SK-N-SH treated with all-trans-retinoic acid at 6 μM for 48 hours (cell line): ENCODE data around the gene AKAP13.

Source experiments
- ATAC-seq: fragments of 200-7000 bp; cut with Tn5 transposase; 3 replicates; pipeline ENCODE4 v1.9.1; 2020; ENCODE audit warnings: mild to moderate bottlenecking, moderate library complexity
- ARNTL ChIP-seq: fragments of 450-650 bp; formaldehyde crosslinking; IDR thresholded peaks from 2 replicates; pipeline ENCODE4 v1.5.0; 2020; ENCODE audit warnings: low read depth, mild to moderate bottlenecking, moderate library complexity, borderline replicate concordance
- BACH2 ChIP-seq: fragments of 250-450 bp; sonication (Bioruptor Pico); IDR thresholded peaks from 2 replicates; pipeline ENCODE4 v1.9.0; 2021; ENCODE audit warnings: mild to moderate bottlenecking, borderline replicate concordance
- CSDC2 ChIP-seq: fragments of 250-450 bp; sonication (Bioruptor Pico); IDR thresholded peaks from 2 replicates; pipeline ENCODE4 v1.5.0; 2020; ENCODE audit warnings: mild to moderate bottlenecking, moderate library complexity
- ESRRG ChIP-seq: fragments of 250-450 bp; sonication (Bioruptor Pico); IDR thresholded peaks from 2 replicates; pipeline ENCODE4 v1.6.1; 2021; ENCODE audit warnings: mild to moderate bottlenecking
- GLIS3 ChIP-seq: fragments of 250-450 bp; sonication (Bioruptor Pico); IDR thresholded peaks from 2 replicates; pipeline ENCODE4 v1.5.0; 2020; ENCODE audit warnings: mild to moderate bottlenecking, moderate library complexity
- ISL1 ChIP-seq: fragments of 250-450 bp; sonication (Bioruptor Pico); IDR thresholded peaks from 2 replicates; pipeline ENCODE4 v2.1.2; 2022; ENCODE audit warnings: mild to moderate bottlenecking, moderate library complexity
- OSR1 ChIP-seq: fragments of 250-450 bp; sonication (Bioruptor Pico); IDR thresholded peaks from 2 replicates; pipeline ENCODE4 v1.8.0; 2022; ENCODE audit warnings: moderate library complexity, mild to moderate bottlenecking, inconsistent platforms
- PATZ1 ChIP-seq: fragments of 250-450 bp; sonication (Bioruptor Pico); IDR thresholded peaks from 2 replicates; pipeline ENCODE4 v1.8.0; 2020; ENCODE audit warnings: mild to moderate bottlenecking, moderate library complexity, borderline replicate concordance
- PPARA ChIP-seq: fragments of 250-450 bp; sonication (Bioruptor Pico); IDR thresholded peaks from 2 replicates; pipeline ENCODE4 v1.5.0; 2020; ENCODE audit warnings: mild to moderate bottlenecking, borderline replicate concordance
- SNAI2 ChIP-seq: fragments of 250-450 bp; sonication (Bioruptor Pico); IDR thresholded peaks from 2 replicates; pipeline ENCODE4 v1.5.0; 2020; ENCODE audit warnings: mild to moderate bottlenecking, moderate library complexity
- TCF4 ChIP-seq: fragments of 250-450 bp; sonication (Bioruptor Pico); IDR thresholded peaks from 2 replicates; pipeline ENCODE4 v1.8.0; 2021; ENCODE audit warnings: mild to moderate bottlenecking, moderate library complexity, borderline replicate concordance
- TOX ChIP-seq: fragments of 250-450 bp; sonication (Bioruptor Pico); IDR thresholded peaks from 2 replicates; pipeline ENCODE4 v1.8.0; 2021; ENCODE audit warnings: mild to moderate bottlenecking, moderate library complexity, borderline replicate concordance
- ZC3H10 ChIP-seq: fragments of 250-450 bp; sonication (Bioruptor Pico); IDR thresholded peaks from 2 replicates; pipeline ENCODE4 v1.5.1; 2021; ENCODE audit warnings: mild to moderate bottlenecking, moderate library complexity
- ZFP3 ChIP-seq: fragments of 250-450 bp; sonication (Bioruptor Pico); IDR thresholded peaks from 2 replicates; pipeline ENCODE4 v1.5.0; 2020; ENCODE audit warnings: mild to moderate bottlenecking, moderate library complexity
- ZFP30 ChIP-seq: fragments of 450-650 bp; formaldehyde crosslinking; IDR thresholded peaks from 2 replicates; pipeline ENCODE4 v1.5.0; 2022; ENCODE audit warnings: mild to moderate bottlenecking, moderate library complexity
- ZNF565 ChIP-seq: fragments of 450-650 bp; formaldehyde crosslinking; conservative IDR thresholded peaks from 2 replicates; pipeline ENCODE4 v1.5.0; 2020; ENCODE audit warnings: low read depth, mild to moderate bottlenecking, moderate library complexity
- ZNF70 ChIP-seq: fragments of 450-650 bp; formaldehyde crosslinking; IDR thresholded peaks from 2 replicates; pipeline ENCODE4 v1.5.0; 2020; ENCODE audit warnings: mild to moderate bottlenecking, moderate library complexity
- ZNF8 ChIP-seq: fragments of 450-650 bp; formaldehyde crosslinking; IDR thresholded peaks from 2 replicates; pipeline ENCODE4 v1.5.0; 2020; ENCODE audit warnings: mild to moderate bottlenecking, moderate library complexity
- TF ChIP-seq, protein P1 (sequence below): fragments of 250-450 bp; sonication (Bioruptor Pico); IDR thresholded peaks from 2 replicates; pipeline ENCODE4 v1.5.1; 2021; ENCODE audit warnings: mild to moderate bottlenecking, moderate library complexity
- TF ChIP-seq, protein P2 (sequence below): fragments of 250-450 bp; sonication (Bioruptor Pico); IDR thresholded peaks from 2 replicates; pipeline ENCODE4 v1.5.0; 2020; ENCODE audit warnings: mild to moderate bottlenecking, moderate library complexity
- TF ChIP-seq, protein P3 (sequence below): fragments of 250-450 bp; sonication (Bioruptor Pico); IDR thresholded peaks from 2 replicates; pipeline ENCODE4 v1.8.0; 2021; ENCODE audit warnings: low read depth, mild to moderate bottlenecking, moderate library complexity, borderline replicate concordance

Gene AKAP13

GRCh38 chr15:85762756-85763127 lies 382.3 kb downstream of the AKAP13 start:
- no peak for ATAC-seq
- no peak for TF ChIP-seq SNAI2
- TF ChIP-seq, all 23 proteins: peak for 0

GRCh38 chr15:85763157-85763556 lies 382.8 kb downstream of the AKAP13 start:
- TF ChIP-seq BACH2: no peak
- TF ChIP-seq PATZ1 (CRISPR knock-in tag): no peak
- TF ChIP-seq ZNF565 (CRISPR knock-in tag): no peak
- no peak for TF ChIP-seq GLIS3 (CRISPR knock-in tag)
- no peak for TF ChIP-seq SNAI2
- no peak for TF ChIP-seq ZNF70
- TF ChIP-seq, protein P1, sequence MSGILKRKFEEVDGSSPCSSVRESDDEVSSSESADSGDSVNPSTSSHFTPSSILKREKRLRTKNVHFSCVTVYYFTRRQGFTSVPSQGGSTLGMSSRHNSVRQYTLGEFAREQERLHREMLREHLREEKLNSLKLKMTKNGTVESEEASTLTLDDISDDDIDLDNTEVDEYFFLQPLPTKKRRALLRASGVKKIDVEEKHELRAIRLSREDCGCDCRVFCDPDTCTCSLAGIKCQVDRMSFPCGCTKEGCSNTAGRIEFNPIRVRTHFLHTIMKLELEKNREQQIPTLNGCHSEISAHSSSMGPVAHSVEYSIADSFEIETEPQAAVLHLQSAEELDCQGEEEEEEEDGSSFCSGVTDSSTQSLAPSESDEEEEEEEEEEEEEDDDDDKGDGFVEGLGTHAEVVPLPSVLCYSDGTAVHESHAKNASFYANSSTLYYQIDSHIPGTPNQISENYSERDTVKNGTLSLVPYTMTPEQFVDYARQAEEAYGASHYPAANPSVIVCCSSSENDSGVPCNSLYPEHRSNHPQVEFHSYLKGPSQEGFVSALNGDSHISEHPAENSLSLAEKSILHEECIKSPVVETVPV (CRISPR knock-in tag): no peak
- no peak for TF ChIP-seq ZFP30 (CRISPR knock-in tag)
- no peak for TF ChIP-seq TOX
- no peak for TF ChIP-seq ZFP3 (CRISPR knock-in tag)
- TF ChIP-seq TCF4 (CRISPR knock-in tag): no peak
- TF ChIP-seq ZNF8 (CRISPR knock-in tag): no peak
- TF ChIP-seq, protein P2, sequence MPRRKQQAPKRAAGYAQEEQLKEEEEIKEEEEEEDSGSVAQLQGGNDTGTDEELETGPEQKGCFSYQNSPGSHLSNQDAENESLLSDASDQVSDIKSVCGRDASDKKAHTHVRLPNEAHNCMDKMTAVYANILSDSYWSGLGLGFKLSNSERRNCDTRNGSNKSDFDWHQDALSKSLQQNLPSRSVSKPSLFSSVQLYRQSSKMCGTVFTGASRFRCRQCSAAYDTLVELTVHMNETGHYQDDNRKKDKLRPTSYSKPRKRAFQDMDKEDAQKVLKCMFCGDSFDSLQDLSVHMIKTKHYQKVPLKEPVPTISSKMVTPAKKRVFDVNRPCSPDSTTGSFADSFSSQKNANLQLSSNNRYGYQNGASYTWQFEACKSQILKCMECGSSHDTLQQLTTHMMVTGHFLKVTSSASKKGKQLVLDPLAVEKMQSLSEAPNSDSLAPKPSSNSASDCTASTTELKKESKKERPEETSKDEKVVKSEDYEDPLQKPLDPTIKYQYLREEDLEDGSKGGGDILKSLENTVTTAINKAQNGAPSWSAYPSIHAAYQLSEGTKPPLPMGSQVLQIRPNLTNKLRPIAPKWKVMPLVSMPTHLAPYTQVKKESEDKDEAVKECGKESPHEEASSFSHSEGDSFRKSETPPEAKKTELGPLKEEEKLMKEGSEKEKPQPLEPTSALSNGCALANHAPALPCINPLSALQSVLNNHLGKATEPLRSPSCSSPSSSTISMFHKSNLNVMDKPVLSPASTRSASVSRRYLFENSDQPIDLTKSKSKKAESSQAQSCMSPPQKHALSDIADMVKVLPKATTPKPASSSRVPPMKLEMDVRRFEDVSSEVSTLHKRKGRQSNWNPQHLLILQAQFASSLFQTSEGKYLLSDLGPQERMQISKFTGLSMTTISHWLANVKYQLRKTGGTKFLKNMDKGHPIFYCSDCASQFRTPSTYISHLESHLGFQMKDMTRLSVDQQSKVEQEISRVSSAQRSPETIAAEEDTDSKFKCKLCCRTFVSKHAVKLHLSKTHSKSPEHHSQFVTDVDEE: no peak
- TF ChIP-seq CSDC2: no peak
- no peak for TF ChIP-seq ARNTL (CRISPR knock-in tag)
- no peak for TF ChIP-seq ZC3H10
- TF ChIP-seq ISL1 (CRISPR knock-in tag): no peak
- ATAC-seq: no peak

DNA sequence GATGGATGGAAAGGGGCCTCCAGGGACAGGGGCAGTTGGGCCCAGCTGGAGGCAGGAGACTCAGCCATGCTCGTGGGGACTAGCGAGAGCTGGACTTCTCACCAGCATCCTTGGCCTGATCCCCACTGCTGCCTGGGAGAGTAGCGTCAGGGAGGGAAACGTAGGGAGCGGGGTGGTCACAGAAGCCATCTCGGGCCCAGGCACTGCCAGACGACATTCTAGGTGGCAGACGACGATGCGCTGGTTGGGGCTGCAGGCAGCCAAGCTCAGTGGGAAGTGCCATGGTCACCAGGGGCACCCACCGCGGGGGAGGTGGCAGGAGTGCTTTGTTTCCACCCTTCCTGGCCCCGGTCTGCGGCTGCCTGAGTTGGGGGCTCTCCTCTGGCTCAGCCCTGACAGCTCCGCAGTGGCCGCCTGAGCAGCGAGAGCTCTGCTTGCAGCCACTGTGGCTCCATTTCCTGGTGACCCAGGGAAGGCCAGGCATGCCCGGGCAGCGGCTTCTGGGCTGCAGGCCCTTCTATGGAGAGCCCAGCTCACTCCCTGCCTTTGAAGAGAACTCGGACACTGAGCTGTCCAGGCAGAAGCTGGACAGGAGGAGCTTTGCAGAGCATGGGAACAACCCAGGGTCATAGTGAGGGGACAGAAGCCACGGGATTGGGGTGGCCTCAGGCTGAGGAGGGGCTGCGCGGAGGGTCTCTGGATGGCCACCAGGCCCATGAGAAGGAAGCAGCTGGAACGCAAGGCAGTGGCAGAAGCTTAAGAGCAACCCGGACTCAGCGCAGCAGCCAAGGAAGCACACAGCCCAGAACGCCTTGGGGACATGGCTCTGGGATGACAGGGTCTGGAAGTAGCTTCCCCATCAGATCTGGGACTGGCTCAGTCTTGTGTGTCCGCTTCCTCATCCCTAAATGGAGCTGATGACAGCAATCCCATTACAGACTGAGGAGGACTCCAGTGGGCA lies 383.6 kb downstream of the AKAP13 start:
- TF ChIP-seq PPARA (CRISPR knock-in tag) (no peak), OSR1 (CRISPR knock-in tag) (no peak), ESRRG (CRISPR knock-in tag) (no peak), ZNF8 (CRISPR knock-in tag) (no peak), ZNF70 (no peak), BACH2 (no peak), GLIS3 (CRISPR knock-in tag) (no peak), SNAI2 (no peak), PATZ1 (CRISPR knock-in tag) (no peak)
- TF ChIP-seq, protein P3, sequence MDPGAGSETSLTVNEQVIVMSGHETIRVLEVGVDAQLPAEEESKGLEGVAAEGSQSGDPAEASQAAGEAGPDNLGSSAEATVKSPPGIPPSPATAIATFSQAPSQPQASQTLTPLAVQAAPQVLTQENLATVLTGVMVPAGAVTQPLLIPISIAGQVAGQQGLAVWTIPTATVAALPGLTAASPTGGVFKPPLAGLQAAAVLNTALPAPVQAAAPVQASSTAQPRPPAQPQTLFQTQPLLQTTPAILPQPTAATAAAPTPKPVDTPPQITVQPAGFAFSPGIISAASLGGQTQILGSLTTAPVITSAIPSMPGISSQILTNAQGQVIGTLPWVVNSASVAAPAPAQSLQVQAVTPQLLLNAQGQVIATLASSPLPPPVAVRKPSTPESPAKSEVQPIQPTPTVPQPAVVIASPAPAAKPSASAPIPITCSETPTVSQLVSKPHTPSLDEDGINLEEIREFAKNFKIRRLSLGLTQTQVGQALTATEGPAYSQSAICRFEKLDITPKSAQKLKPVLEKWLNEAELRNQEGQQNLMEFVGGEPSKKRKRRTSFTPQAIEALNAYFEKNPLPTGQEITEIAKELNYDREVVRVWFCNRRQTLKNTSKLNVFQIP (CRISPR knock-in tag): no peak
- TF ChIP-seq, protein P1 (CRISPR knock-in tag): no peak
- ATAC-seq: no peak; the same call in 1 of the 3 replicates
